HCT116 (cell line): Measurements from ENCODE around the gene MYBPC3. TPM values are rescaled to one million over a fixed set of nuclear protein-coding genes. Genes with fewer than 3 reads are reported as not detected.

Source experiments
- ATAC-seq: fragments of 200-7000 bp; cut with Tn5 transposase; 2 replicates; pipeline ENCODE4 v1.9.1; 2020; ENCODE audit warnings: mild to moderate bottlenecking, moderate library complexity
- BruUV-seq: library from RNA; stranded (reverse); fragments of 400-500 nt; replicated peaks from 2 replicates; lab custom pipeline; 2021; lab: Mats Ljungman, UMichigan
- CTCF ChIA-PET: fragments of 300-600 bp; sonication (Branson Sonifier 250); formaldehyde crosslinking; loops from one replicate; lab custom pipeline; 2021; ENCODE audit warnings: antibody characterized with exemption; lab: Charles Lee
- POLR2A ChIA-PET: fragments of 300-600, 350-600 bp; sonication (Branson Sonifier 250); formaldehyde crosslinking; loops from one replicate; lab custom pipeline; 2021; ENCODE audit warnings: antibody characterized with exemption; lab: Charles Lee
- RAD21 ChIA-PET, 2 experiments: fragments of 300-600 bp; sonication (Branson Sonifier 250); formaldehyde crosslinking; loops; one replicate each; lab custom pipeline; 2023; ENCODE audit warnings: low total read pairs in 2 of 2; ENCODE audit not compliant: uncharacterized antibody in 2 of 2, unreplicated experiment in 2 of 2, low non-redundant PET in 1 of 2; lab: Charles Lee
- DNase-seq: peaks from one replicate; pipeline ENCODE4 v3.0.0-alpha.2; 2010; ENCODE audit warnings: low read depth, low spot score
- H2AFZ ChIP-seq: fragments of 200-600 bp; shearing (Covaris generic), sonication (generic); 2 replicates; pipeline ENCODE4 v1.6.1; 2017; ENCODE audit warnings: low read depth, mixed run types, mixed read lengths, antibody characterized with exemption, low read length; ENCODE audit not compliant: poor library complexity, severe bottlenecking
- H3K27ac ChIP-seq: 2 replicates; pipeline ENCODE4 v1.5.1; 2012; ENCODE audit warnings: low read depth, low read length
- H3K27me3 ChIP-seq: fragments of 200-600 bp; sonication (generic); 2 replicates; pipeline ENCODE4 v1.6.1; 2016; ENCODE audit warnings: mixed run types, low read length, mixed read lengths; ENCODE audit not compliant: insufficient read depth
- H3K36me3 ChIP-seq, 2 experiments: fragments of 200-500 bp in 1 of 2; fragments of 200-600 bp in 1 of 2; sonication (Bioruptor generic) in 1 of 2; sonication (generic) in 1 of 2; 2 replicates each; pipeline versions ENCODE4 v1.5.1 to v1.6.1; 2014 to 2016; ENCODE audit warnings: low read length in 2 of 2, inconsistent platforms in 1 of 2, mixed read lengths in 1 of 2, mixed run types in 1 of 2; ENCODE audit not compliant: insufficient read depth in 2 of 2, control insufficient read depth in 1 of 2
- H3K4me1 ChIP-seq, 2 experiments: fragments of 200-600 bp in 1 of 2; sonication (generic) in 1 of 2; 2 replicates each; pipeline versions ENCODE4 v1.5.1 to v1.6.1; 2012 to 2017; ENCODE audit warnings: low read length in 2 of 2, inconsistent platforms in 1 of 2, mild to moderate bottlenecking in 1 of 2, mixed read lengths in 1 of 2, mixed run types in 1 of 2, moderate library complexity in 1 of 2; ENCODE audit not compliant: insufficient read depth in 2 of 2, control insufficient read depth in 1 of 2
- H3K4me2 ChIP-seq: fragments of 200-600 bp; sonication (generic); 2 replicates; pipeline ENCODE4 v1.6.1; 2017; ENCODE audit warnings: mixed run types, low read length, mixed read lengths
- H3K4me3 ChIP-seq, 2 experiments: fragments of 200-600 bp in 1 of 2; sonication (generic) in 1 of 2; replicated peaks in 1 of 2; 2 replicates each; pipeline ENCODE4 v1.5.1; 2011 to 2016; ENCODE audit warnings: low read length in 2 of 2, control low read depth in 1 of 2, low read depth in 1 of 2, mild to moderate bottlenecking in 1 of 2, mixed read lengths in 1 of 2, mixed run types in 1 of 2
- H3K79me2 ChIP-seq: fragments of 200-600 bp; sonication (generic); 2 replicates; pipeline ENCODE4 v1.6.1; 2017; ENCODE audit warnings: mild to moderate bottlenecking, mixed run types, low read length, moderate library complexity, mixed read lengths; ENCODE audit not compliant: insufficient read depth
- H3K9ac ChIP-seq: fragments of 200-600 bp; sonication (generic); 2 replicates; pipeline ENCODE4 v1.6.1; 2016; ENCODE audit warnings: low read length, mixed read lengths
- H3K9me2 ChIP-seq: fragments of 200-600 bp; sonication (generic), shearing (Covaris generic); 2 replicates; pipeline ENCODE4 v1.6.1; 2017; ENCODE audit warnings: mixed run types, mild to moderate bottlenecking, moderate library complexity; ENCODE audit not compliant: insufficient read depth
- H3K9me3 ChIP-seq, 2 experiments: fragments of 200-500 bp in 1 of 2; fragments of 200-600 bp in 1 of 2; sonication (Bioruptor generic) in 1 of 2; sonication (generic) in 1 of 2; 2 replicates each; pipeline ENCODE4 v1.6.1; 2014 to 2017; ENCODE audit warnings: low read length in 2 of 2, mixed read lengths in 2 of 2, inconsistent platforms in 1 of 2, low read depth in 1 of 2, mild to moderate bottlenecking in 1 of 2, mixed run types in 1 of 2, moderate library complexity in 1 of 2; ENCODE audit not compliant: control insufficient read depth in 1 of 2, insufficient read depth in 1 of 2
- H4K20me1 ChIP-seq: fragments of 200-600 bp; sonication (generic), shearing (Covaris generic); 2 replicates; pipeline ENCODE4 v1.6.1; 2017; ENCODE audit warnings: mixed run types, mild to moderate bottlenecking, moderate library complexity; ENCODE audit not compliant: insufficient read depth
- CBX3 ChIP-seq: IDR thresholded peaks from 2 replicates; pipeline ENCODE4 v1.6.1; 2012; ENCODE audit warnings: low read depth
- CEBPB ChIP-seq: IDR thresholded peaks from 2 replicates; pipeline ENCODE4 v1.6.1; 2012; ENCODE audit warnings: low read depth
- CTCF ChIP-seq, 3 experiments: fragments of 200-600 bp in 1 of 3; sonication (generic) in 1 of 3; IDR thresholded peaks in 2 of 3; conservative IDR thresholded peaks in 1 of 3; 2 replicates each; pipeline ENCODE4 v1.5.1; 2012 to 2017; ENCODE audit warnings: low read depth in 2 of 3, low read length in 2 of 3, antibody characterized with exemption in 1 of 3, borderline replicate concordance in 1 of 3, control low read depth in 1 of 3, mild to moderate bottlenecking in 1 of 3, mixed read lengths in 1 of 3, mixed run types in 1 of 3, moderate library complexity in 1 of 3; ENCODE audit not compliant: insufficient read depth in 1 of 3
- ELF1 ChIP-seq: IDR thresholded peaks from 2 replicates; pipeline ENCODE4 v1.6.1; 2012; ENCODE audit warnings: low read depth, borderline replicate concordance
- POLR2AphosphoS5 ChIP-seq: IDR thresholded peaks from 2 replicates; pipeline ENCODE4 v1.6.1; 2011; ENCODE audit warnings: mild to moderate bottlenecking, low read depth, low read length, moderate library complexity
- SP1 ChIP-seq: IDR thresholded peaks from 2 replicates; pipeline ENCODE4 v1.6.1; 2012; ENCODE audit warnings: low read depth
- ZFX ChIP-seq: fragments of 450-650 bp; IDR thresholded peaks from 2 replicates; pipeline ENCODE4 v1.6.1; 2017
- intact Hi-C: fragments of 100-400 bp; cut with micrococcal nuclease; formaldehyde crosslinking; loops from 2 replicates; pipeline ENCODE4 v1.10.0; 2022
- total RNA-seq: library from RNA; stranded (reverse); gene quantifications from one replicate; pipeline ENCODE4 v1.2.1, GENCODE V29; 2021; ENCODE audit not compliant: unreplicated experiment

MYBPC3 gene
- total RNA-seq, 1 experiment from 2014 or later, result 0.25 TPM

GRCh38 chr11:47400768-47401279 is 48.3 kb upstream of the MYBPC3 start:
- H3K27ac ChIP-seq, result no peak overlapping the region
- H3K4me3 ChIP-seq, result no peak overlapping the region
- no peaks in the 10 kb centered on the region for H4K20me1 ChIP-seq
- H3K9me3 ChIP-seq, result no peaks in the 10 kb centered on the region
- RAD21 ChIA-PET, result no interaction called here
- no peak overlapping the region for H3K9ac ChIP-seq
- POLR2A ChIA-PET, result no interaction called here
- intact Hi-C loops, result no loop called here
- DNase-seq (no peak), ATAC-seq (no peak)
- no peaks in the 10 kb centered on the region for H3K4me1 ChIP-seq
- no peaks in the 10 kb centered on the region for H3K79me2 ChIP-seq
- TF ChIP-seq CBX3 (no peak), ELF1 (no peak), CEBPB (no peak), SP1 (no peak), CTCF (IDR thresholded peaks at IDR 0.05 in 2 of 3, conservative IDR thresholded peaks at IDR 0.05 in 1 of 3; ENCODE audit: borderline replicate concordance in 1 of 3, insufficient read depth in 1 of 3, low read depth in 2 of 3, low read length in 2 of 3) (no peak), POLR2AphosphoS5 (no peak), ZFX (no peak)
- H3K36me3 ChIP-seq, result no peaks in the 10 kb centered on the region
- H3K9me2 ChIP-seq, result no peaks in the 10 kb centered on the region
- no TSS peak for BruUV-seq
- no peak overlapping the region for H3K4me2 ChIP-seq
- CTCF ChIA-PET, result no interaction called here
- H2AFZ ChIP-seq, result no peak overlapping the region
- H3K27me3 ChIP-seq, result no peaks in the 10 kb centered on the region
